Glutamatergic neuron (in vitro differentiated cells): Measurements from ENCODE around the gene PPP1R9B. TPM values are rescaled to one million over a fixed set of nuclear protein-coding genes. Genes with fewer than 3 reads are reported as not detected.

Experiments used
- DNase-seq: peaks from one replicate; pipeline ENCODE4 v3.0.0; 2022
- H3K27ac Mint-ChIP-seq: one replicate; pipeline ENCODE4 v1.8.0; 2020; ENCODE audit warnings: mild to moderate bottlenecking, mixed read lengths, inconsistent platforms; ENCODE audit not compliant: unreplicated experiment
- H3K27me3 Mint-ChIP-seq: one replicate; pipeline ENCODE4 v1.8.0; 2020; ENCODE audit warnings: mild to moderate bottlenecking, moderate library complexity, mixed read lengths, inconsistent platforms; ENCODE audit not compliant: unreplicated experiment
- H3K36me3 Mint-ChIP-seq: one replicate; pipeline ENCODE4 v1.8.0; 2020; ENCODE audit warnings: mild to moderate bottlenecking, mixed read lengths, inconsistent platforms; ENCODE audit not compliant: unreplicated experiment
- H3K4me1 Mint-ChIP-seq: one replicate; pipeline ENCODE4 v1.8.0; 2020; ENCODE audit warnings: mild to moderate bottlenecking, low read depth, mixed read lengths, inconsistent platforms; ENCODE audit not compliant: unreplicated experiment
- H3K4me3 Mint-ChIP-seq: one replicate; pipeline ENCODE4 v1.8.0; 2020; ENCODE audit warnings: mild to moderate bottlenecking, mixed read lengths, inconsistent platforms; ENCODE audit not compliant: unreplicated experiment
- H3K9me3 Mint-ChIP-seq: one replicate; pipeline ENCODE4 v1.8.0; 2020; ENCODE audit warnings: mild to moderate bottlenecking, moderate library complexity, mixed read lengths, inconsistent platforms; ENCODE audit not compliant: unreplicated experiment
- CTCF ChIP-seq: fragments of 200-600 bp; sonication (generic); IDR thresholded peaks from one replicate; pipeline ENCODE4 v1.5.0; 2021; ENCODE audit not compliant: partially characterized antibody, unreplicated experiment
- total RNA-seq: library from RNA; stranded (reverse); fragmentation: NEBNext Ultra II Directional; extraction: Animal tissue kit (Norgen Biotek cat#: 25700); gene quantifications from one replicate; pipeline ENCODE4 v1.2.1, GENCODE V29; 2021; ENCODE audit not compliant: unreplicated experiment

Gene PPP1R9B
- total RNA-seq, 1 donor from 2014 or later = 74.0 TPM

- no peak for TF ChIP-seq CTCF
- Mint-ChIP-seq H3K27ac (peak overlapping the region; percentile 94), H3K9me3 (peaks cover 13% of the 10 kb centered on the region), H3K36me3 (no peaks in the 10 kb centered on the region), H3K27me3 (peaks cover 24% of the 10 kb centered on the region), H3K4me1 (peaks cover 30% of the 10 kb centered on the region), H3K4me3 (peak overlapping the region; percentile 100)
- no peak for DNase-seq
Measured at GRCh38 chr17:50129353-50129727, 21.1 kb downstream of the PPP1R9B start.

- Mint-ChIP-seq H3K9me3 (peaks cover 14% of the 10 kb centered on the region), H3K27me3 (peaks cover 24% of the 10 kb centered on the region), H3K36me3 (no peaks in the 10 kb centered on the region), H3K27ac (peak overlapping the region; percentile 99), H3K4me1 (peaks cover 30% of the 10 kb centered on the region), H3K4me3 (peak overlapping the region; percentile 100)
- TF ChIP-seq CTCF = no peak
- peak; percentile 77 for DNase-seq
Measured at GRCh38 chr17:50128441-50129352, 21.8 kb downstream of the PPP1R9B start.

GRCh38 chr17:50127697-50128361, 22.6 kb downstream of the PPP1R9B start:
- Mint-ChIP-seq H3K27ac (peak overlapping the region; percentile 5), H3K27me3 (peaks cover 27% of the 10 kb centered on the region), H3K4me1 (peaks cover 32% of the 10 kb centered on the region), H3K36me3 (no peaks in the 10 kb centered on the region), H3K4me3 (peak overlapping the region; percentile 100), H3K9me3 (peaks cover 15% of the 10 kb centered on the region)
- TF ChIP-seq CTCF = no peak
- DNase-seq = no peak

- no peaks in the 10 kb centered on the region for H3K36me3 Mint-ChIP-seq
- TF ChIP-seq CTCF = no peak
- peaks cover 37% of the 10 kb centered on the region for H3K4me1 Mint-ChIP-seq
- peak overlapping the region; percentile 50 for H3K27ac Mint-ChIP-seq
- H3K9me3 Mint-ChIP-seq = peaks cover 11% of the 10 kb centered on the region
- peaks cover 29% of the 10 kb centered on the region for H3K27me3 Mint-ChIP-seq
- H3K4me3 Mint-ChIP-seq = peak overlapping the region; percentile 26
- DNase-seq = no peak
Measured at GRCh38 chr17:50125420-50125997, 25.0 kb downstream of the PPP1R9B start.
